GM11168 (cell line): ENCODE measurements around the gene CDK6.

Source experiments
- in situ Hi-C: fragments of 300-500 bp; cut with MboI; formaldehyde crosslinking; loops from one replicate; pipeline ENCODE4 v1.12.0; 2022; ENCODE audit warnings: low sequenced_read_pairs; ENCODE audit not compliant: unreplicated experiment

CDK6 gene

DNA sequence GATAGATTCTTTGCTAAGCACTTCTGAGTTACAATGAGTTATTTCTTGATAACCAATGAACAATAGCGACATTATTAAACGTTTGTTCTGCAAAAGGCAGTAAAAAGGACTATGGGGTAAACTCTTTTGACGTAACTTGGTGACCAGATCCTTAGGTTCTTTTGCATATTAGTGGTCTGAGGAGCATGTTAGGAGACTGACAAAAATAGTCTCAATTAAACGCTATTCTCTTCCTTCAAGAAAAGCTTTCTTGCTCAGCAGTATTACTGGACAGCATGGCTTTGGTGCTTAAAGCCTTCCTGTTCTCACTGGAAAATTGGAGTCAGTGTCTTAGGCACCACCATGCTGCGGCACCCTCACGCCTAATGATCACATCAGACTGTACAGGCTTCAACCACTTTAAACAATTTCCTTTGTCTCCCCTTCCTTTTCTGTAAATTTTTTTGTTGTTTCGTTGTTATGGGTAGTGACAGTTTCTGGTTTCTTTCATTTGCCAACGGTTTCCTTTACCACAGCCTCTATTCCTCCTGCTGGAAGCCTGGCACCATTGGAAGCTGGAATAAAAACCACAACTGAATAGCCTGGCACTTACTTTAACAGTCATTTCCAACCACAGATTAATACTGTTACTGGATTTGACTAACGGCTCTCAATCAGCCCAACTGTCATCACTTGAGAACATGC is 197.0 kb downstream of the CDK6 start:
- in situ Hi-C loops = no loop called here

DNA sequence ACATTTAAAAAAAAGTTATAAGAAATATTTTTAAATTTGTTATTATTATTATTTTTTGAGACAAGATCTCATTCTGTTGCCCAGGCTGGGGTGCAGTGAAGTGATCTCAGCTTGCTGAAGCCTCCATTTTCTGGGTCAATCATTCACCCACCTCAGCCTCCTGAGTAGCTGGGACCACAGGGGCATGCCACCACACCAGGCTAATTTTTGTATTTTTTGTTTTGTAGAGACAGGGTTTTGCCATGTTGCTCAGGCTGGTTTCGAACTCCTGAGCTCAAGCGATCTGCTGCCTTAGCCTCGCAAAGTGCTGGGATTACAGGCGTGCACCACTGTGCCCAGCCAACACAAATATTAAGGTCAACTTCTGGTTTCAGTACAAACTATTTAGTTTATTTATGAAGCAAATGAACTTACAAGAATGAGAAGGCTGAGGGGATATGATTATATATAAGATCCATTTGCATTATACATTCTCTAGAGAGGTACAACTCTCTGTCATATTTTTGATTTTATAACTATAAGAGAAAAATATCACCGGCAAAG is 200.3 kb downstream of the CDK6 start:
- in situ Hi-C loops = no loop called here

DNA sequence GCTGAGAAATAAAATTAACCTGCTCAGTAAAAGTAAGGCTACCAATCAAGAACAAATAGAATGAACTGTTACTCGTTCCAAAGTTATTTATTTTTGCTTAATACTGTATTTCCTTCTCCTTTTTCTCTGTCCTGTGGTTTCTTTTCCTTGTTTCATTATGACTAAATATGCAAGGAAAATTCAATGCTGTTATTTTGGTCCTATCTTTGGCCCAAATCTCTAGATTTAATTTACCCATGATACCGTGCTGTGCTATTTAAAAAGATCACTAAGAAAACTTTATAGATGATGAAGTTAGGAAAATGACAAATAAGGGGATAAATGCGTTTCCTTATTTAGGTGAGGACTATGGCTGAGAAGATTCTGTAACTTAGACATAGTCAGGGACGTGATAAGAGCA is 200.8 kb downstream of the CDK6 start:
- in situ Hi-C loops = no loop called here

DNA sequence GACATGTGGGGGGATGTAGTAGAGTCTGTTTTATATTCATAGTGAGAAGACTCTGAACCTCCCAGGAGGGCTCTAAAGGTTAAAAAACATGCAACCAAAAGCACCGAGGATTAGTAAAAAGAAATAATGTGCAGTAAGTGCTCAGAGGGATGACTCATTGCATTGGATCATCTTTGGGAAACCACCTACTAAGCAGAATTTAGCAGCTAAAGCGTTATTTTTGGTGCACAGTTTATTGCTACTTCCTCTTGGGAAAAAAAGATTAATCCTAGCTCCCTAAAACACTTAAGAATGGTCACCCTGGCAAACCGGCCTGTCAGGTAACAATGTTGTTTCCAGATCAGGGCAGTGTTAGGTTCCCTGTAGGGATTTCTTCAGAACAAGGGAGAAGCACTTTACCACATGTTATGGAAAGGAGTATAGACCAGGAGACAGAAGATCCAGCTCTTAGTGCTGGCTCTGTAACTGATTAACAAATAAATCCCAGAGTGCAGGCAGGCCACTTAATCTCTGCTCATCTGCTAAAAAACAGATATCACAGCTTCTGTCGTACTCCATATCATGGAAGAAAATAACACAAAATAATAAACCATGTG is 201.4 kb downstream of the CDK6 start:
- in situ Hi-C loops = no loop called here

DNA sequence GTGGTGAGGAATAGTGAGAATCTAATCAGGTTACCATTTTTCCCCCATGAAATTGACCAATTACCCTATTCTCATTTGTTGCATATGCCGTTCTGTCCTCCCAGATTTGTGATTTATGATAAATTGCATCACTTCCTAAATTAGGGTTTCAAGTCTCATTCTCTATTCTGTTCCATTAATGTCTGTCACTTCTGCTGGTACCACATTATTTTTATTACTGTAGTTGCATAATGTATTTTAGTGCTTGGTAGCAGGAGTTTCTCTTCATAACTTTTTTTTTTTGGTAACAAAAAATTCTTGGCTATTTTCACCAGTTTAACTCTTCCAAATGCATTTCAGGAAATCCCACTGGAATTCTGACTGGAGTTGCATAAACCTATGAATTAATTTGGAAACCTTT is 202.2 kb downstream of the CDK6 start:
- in situ Hi-C loops = no loop called here

DNA sequence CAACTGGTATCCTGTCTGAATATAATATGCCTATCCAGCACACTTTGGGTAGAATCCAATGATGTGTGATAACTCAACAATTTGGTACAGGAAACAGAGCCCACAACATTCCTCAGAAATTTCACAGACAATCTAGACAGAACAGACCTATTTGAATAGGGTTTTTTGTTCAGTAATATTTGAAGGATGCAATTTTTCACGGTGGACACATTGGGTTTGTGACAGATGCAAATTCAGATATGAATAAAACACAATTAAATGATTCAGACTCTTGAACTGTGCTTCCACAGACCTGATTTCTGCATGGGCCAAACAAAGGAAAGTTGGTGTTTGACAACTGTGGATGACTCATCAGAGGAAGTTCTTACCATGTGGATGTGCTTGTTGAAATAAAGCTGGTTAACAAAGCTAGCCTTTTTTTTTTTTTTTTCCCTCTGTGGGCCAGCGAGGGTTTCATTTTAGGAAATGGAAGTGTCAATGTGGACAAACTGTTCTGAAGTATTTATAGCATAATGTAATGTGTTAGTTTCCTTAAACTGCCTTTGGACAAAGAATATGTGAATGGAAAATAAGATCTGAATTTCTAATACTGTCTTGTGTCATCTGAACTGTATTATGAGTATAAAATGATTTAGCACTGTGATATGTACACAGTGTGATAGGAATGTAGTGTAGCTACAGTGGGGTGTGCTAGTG is 203.0 kb downstream of the CDK6 start:
- in situ Hi-C loops = no loop called here

DNA sequence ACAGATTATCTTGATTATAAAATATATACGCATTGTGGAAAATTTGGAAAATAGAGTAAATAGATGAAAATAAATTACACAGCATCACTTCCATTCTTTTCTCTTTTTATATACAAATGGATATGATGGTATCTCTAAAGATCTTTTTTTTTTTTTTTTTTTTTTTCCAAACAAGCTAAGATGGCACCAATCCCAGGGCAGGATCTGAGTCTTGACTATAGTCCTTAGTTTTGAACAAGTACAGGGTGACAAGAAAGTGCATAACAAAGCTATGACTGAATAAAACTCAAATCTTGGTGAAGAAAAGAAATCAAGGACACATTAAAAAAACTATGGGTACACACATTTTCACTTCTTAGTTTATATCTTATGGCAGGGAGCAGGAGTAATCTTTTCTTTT is 203.6 kb downstream of the CDK6 start:
- in situ Hi-C loops = no loop called here

DNA sequence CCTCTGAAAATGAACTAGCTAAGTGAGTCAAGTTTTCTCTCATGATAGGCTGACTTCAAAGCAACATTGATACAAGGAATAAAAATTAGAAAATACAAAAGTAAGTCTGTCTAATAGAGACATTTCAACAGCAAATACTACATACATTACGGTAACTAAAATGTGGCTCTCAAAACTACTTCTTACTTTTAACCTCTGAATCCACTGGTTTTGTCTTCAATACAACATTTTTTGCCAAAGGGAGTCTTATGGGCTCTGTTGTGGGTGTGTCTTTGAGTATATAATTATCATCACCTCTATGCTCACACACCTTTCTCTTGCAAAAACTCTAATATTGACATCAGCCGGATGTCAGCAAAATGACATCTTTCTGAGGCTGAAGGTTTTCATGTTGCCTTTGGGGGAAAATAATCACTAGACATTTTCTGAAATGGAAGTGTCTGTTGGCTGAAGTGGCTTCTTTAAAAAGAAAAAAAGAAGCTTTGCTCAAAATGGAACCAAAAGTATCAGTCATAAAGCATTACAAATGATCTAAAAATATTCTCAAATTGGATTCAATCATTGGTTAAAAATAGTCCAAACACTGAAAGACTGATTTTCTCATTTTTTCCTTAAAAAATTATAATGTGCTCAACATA is 204.4 kb downstream of the CDK6 start:
- in situ Hi-C loops = no loop called here

DNA sequence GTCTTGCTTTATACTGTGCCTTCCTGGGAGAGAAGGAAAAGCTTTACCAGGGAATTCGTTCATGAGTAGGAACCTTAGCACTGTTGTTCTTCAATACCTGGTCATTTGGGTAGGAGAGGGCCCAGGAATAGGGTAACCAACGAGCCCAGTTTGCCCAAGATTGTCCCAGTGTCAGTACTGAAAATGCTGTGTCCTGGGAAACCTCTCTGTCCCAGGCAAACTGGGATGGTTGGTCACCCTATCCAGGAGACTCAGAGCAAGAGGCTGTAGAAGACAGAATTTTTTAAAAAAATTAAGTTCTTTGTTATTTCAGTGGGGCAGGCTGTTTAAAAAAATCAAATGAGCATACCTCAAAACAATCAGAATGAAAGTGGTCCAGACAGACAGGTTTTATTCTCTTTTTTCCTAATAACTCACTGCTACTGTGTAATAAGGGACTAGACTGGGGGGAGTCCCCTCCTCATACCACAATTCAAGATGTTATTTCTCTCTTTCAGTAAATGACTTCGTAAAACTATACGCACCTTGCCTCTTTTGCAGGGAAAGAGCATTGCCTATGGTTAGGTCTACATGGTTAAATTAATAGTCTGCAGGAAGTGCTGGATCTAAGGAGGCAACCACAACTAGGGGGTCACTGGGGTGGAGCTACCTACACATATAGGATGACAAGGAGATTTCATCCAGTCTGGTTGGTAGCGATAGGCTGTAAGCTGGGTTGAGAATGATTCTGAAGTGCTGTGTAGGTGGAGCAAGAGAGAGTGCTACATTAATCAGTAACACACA is 205.1 kb downstream of the CDK6 start:
- in situ Hi-C loops = no loop called here

DNA sequence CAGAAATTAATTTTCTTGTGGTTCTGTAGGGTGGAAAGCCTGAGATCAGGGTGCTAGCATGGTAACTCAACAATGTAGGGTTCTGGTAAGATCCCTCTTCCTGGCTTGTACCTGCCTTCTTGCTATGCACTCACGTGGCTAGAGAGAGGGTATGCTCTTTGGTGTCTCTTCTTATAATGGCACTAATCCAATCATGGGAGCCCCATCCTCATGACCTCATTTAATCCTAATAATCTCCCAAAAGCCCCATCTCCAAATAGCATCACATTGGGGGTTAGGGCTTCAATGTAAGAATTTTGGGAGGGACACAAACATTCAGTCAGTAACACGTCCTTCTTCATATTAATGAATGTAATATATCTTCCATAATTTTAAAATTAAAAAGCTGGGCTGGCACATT is 206.6 kb downstream of the CDK6 start:
- in situ Hi-C loops = loop anchor here (10.0 kb wide), 2 partner anchors 205 to 425 kb away; partner anchors contain the start of gene CDK6

DNA sequence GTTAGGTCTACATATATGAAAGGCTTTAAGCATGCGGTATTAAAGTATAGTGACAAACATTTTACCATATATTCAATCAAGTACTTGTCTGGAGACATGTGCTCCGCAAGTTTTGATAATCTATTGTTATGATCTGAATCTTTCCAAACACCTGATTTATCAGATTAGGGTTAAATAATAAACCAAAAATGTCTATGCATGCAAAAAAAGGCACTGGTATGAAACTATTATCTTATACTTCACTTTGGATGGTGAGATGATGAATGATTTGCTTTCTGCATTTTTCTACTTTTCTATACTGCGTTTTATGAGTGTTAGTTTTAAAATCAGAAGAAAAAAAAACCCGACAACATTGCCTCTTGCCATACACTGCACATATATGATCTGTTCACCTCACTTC is 208.4 kb downstream of the CDK6 start:
- in situ Hi-C loops = loop anchor here (10.0 kb wide), 2 partner anchors 207 to 427 kb away; partner anchors contain the start of gene CDK6

DNA sequence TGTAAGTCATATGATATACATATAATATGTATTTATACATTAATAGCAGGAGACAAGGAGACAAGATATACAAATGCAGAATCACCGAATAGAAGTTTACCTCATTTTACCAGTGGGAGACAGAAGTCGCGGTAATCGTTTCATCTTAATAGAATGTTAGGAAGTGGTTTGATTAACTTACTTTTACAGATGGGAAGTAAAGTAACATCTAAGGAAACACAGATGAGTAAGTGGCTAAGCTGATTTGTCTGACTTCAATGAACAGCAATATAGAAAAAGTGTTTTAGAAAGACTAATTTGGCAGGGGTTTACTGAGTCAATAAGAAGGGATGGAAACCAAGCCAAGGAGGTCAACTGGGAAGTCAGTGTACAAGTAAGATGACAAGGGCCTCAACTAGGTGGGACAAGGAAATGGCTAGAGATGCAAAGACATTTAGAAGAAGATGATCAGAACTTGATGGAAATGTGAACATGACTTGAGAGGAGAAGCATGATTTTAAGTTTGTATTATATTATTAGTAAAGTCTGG is 210.0 kb downstream of the CDK6 start:
- in situ Hi-C loops = loop anchor here (10.0 kb wide), 2 partner anchors 208 to 428 kb away; partner anchors contain the start of gene CDK6

DNA sequence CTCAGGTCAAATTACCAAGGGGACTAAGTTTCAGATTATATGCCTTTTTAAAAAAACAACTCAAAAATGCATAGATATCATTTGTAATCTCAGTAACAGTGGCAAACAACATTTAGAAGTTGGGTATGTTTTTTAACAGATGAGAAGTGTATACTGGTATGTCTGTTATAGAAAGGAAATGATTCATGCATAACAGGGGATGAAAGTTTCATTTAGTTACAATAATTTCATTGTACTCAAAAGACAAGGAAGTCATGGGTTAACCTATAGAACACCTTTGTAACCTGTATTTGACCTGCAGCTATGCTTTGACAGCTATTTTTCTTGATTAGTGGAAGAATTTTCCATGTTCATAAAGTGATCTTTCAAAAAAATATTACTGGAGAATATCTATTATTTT is 210.8 kb downstream of the CDK6 start:
- in situ Hi-C loops = loop anchor here (10.0 kb wide), 2 partner anchors 209 to 429 kb away; partner anchors contain the start of gene CDK6

DNA sequence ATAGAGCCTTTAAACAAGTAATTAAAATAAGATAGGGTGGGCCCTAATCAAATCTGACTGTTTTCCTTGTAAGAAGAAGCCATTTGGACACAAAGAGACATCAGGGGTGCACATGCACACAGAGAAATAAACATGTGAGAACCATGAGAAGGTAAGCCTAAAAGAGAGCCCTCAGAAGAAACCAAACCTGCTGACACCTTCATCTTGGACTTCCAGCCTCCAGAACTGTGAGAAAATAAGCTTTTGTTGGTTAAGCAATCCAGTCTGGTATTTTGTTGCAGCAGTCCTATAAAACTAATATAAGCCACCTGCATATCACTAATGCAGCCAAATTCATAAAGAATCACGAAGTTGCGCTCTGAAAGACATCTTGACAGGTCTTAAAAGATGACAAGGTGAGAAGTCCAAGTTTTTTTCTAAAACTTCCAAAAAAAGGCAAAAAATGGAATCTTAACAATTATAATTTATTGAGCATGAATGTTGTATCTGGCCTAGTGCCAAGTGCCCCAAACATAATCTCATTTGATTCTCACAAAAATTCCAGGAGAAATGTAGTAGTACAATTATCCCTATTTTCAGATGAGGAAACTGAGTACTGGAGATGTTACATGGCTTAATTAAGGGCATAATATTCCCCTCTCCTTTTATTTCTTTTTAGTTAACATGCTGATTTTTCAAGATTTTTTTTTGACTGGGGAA is 211.9 kb downstream of the CDK6 start:
- in situ Hi-C loops = loop anchor here (10.0 kb wide), 2 partner anchors 210 to 430 kb away; partner anchors contain the start of gene CDK6

DNA sequence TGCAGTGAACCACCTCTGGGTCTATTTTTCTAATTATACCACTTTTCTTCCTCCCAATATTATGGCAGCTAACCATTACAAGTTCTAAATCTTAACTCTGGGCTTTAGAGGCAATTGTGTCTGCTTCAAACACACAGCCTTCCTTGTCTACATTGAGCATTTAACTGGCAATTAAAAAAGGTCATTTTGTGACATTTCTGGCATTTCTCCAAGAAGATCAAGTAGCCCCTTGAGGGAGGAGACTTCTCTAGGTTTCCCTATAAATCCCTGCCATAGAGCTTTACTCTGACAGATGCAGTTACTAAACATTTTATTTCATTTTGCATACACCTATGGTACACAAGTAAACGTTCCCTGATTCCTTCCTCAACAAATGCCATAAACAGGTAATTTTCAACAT is 212.8 kb downstream of the CDK6 start:
- in situ Hi-C loops = loop anchor here (10.0 kb wide), 2 partner anchors 211 to 431 kb away; partner anchors contain the start of gene CDK6

DNA sequence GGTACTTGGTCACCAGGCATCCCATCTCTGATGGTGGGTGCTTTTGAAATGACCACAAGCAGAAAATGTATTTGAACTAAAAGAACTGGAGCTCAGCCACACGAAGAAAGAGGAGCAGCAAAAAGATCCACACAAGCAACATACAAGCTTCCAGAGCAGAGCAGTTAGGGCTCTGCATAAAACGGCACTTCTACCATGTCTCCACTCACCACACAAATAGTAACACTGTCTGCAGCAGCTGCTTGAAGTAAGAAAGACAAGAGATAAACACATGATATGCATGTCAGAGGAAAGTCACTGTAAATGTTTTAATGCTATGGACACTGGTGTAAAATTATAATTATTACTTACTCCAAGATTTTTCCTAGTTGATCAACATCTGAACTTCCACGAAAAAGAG is 213.7 kb downstream of the CDK6 start:
- in situ Hi-C loops = loop anchor here (10.0 kb wide), 2 partner anchors 212 to 432 kb away; partner anchors contain the start of gene CDK6

DNA sequence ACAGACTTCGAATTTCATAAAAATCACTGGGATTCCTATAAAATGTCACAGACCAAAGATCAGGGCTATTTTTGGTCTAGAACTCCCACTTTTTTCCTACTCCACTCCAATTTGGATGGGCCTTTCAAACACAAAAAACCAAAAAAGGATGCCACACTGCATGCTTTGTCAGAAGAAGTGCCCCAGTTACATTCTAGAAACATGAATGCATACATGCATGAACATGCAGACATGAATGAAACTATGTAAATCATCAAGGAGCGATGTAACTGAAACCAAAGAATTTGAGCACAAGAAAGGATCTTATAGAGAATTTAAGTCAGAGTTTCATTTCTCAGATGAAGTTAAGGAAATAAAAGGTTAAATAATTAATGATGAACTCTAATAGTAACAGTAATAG is 214.3 kb downstream of the CDK6 start:
- in situ Hi-C loops = loop anchor here (10.0 kb wide), 2 partner anchors 213 to 433 kb away; partner anchors contain the start of gene CDK6

DNA sequence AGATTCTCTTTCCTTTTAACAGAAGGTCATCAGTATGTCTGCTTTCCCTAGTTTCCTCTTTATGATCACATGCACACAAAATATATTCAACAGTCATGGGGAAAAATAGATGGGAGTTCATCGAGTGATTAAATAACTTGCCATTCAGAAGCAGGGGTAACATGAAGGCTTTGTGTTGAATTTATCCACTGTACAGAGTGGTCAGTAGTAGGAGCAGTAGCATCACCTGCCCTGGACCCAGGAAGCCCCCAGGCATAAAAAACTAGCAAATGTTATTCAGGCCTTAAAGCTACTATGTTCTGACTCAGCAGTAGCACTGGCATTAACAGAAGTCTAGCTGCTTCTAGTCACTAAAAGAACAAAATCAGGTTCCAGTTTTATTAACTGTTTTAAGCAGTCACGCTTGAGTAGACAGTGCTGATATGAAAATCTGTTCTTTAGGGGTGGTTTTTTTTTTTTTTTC is 214.8 kb downstream of the CDK6 start:
- in situ Hi-C loops = loop anchor here (10.0 kb wide), 2 partner anchors 213 to 433 kb away; partner anchors contain the start of gene CDK6
